DOHH2 (cell line): ENCODE data around the gene CDKN2B-AS1.

Experiments used
- CTCF ChIP-seq: fragments of 200-600 bp; sonication (generic); IDR thresholded peaks from one replicate; pipeline ENCODE4 v1.5.1; 2014; ENCODE audit warnings: antibody characterized with exemption, mild to moderate bottlenecking, low read depth, low read length; ENCODE audit not compliant: poor library complexity, severe bottlenecking
- EZH2phosphoT487 ChIP-seq: fragments of 200-600 bp; sonication (generic); IDR thresholded peaks from 2 replicates; pipeline ENCODE4 v1.6.1; 2017; ENCODE audit warnings: borderline replicate concordance, mild to moderate bottlenecking, antibody characterized with exemption, low read length, moderate library complexity, mixed read lengths

GRCh38 chr9:21998026-21998425 lies 3.4 kb downstream of the CDKN2B-AS1 start:
- no peak for TF ChIP-seq CTCF
- no peak for TF ChIP-seq EZH2phosphoT487
